ENCODE results near the gene MMS19. TPM values are rescaled to one million over a fixed set of nuclear protein-coding genes. Genes with fewer than 3 reads are reported as not detected.

The MMS19 gene
- total RNA-seq, 4 donors from 2014 or later = 56.1 to 70.0 (median 65.0) TPM

DNA sequence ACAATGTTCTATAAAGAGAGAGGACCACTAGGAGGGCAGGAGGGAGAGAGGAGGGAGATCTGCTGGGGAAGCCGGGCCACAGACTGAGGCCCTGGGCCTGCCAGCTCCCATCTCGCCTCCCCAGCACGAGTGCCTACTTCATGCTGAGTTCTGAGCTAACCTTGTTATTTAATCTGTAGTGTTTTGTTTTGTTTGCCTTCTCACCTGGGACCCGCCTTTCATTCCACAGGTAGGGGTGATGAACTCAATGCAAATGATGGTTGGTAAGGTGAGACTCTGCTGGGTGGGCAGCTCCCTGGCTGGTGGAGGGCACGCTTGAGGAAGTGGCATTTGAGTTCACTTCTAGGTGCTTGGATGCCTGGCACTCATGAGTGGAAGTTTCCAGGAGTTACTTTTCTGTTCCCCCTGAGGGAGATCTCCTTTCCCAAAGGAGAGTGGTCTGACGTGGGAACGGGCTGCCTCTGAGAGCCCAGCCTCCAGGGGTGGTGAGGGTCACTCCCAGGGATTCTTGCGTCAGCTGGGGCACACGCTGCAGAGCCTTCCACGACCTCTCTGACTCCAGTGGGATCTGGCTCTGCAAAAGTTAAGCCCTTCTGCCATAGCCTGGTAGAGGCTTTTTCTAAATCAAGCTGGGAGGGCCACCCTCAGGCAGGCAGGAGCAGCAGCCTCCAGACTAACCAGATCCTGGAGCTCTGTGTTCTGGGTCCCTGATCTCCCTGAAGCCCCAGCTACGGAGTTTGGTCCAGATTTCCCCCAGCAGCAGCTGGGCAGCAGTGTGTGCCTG, 22.9 kb upstream of the MMS19 start:
- no peaks in the 10 kb centered on the region for H3K36me3 ChIP-seq
- no peak overlapping the region for H3K4me3 ChIP-seq
- peak in 1 of 2 donors; percentile 20 for ATAC-seq
- peaks cover 28 to 37% of the 10 kb centered on the region in 2 donors for H3K4me1 ChIP-seq
- TF ChIP-seq POLR2A (IDR thresholded peaks at IDR 0.05) = no peak
- TF ChIP-seq, protein P1, sequence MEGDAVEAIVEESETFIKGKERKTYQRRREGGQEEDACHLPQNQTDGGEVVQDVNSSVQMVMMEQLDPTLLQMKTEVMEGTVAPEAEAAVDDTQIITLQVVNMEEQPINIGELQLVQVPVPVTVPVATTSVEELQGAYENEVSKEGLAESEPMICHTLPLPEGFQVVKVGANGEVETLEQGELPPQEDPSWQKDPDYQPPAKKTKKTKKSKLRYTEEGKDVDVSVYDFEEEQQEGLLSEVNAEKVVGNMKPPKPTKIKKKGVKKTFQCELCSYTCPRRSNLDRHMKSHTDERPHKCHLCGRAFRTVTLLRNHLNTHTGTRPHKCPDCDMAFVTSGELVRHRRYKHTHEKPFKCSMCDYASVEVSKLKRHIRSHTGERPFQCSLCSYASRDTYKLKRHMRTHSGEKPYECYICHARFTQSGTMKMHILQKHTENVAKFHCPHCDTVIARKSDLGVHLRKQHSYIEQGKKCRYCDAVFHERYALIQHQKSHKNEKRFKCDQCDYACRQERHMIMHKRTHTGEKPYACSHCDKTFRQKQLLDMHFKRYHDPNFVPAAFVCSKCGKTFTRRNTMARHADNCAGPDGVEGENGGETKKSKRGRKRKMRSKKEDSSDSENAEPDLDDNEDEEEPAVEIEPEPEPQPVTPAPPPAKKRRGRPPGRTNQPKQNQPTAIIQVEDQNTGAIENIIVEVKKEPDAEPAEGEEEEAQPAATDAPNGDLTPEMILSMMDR (IDR thresholded peaks at IDR 0.05 in 4 of 5, conservative IDR thresholded peaks at IDR 0.05 in 1 of 5) = no peak
- H3K27ac ChIP-seq = peak overlapping the region in 1 of 4 donors; percentile 4
- intact Hi-C loops (cut with DNase I; ENCODE audit: low total_unique reads) = no loop called here
- in situ Hi-C loops (cut with MboI; ENCODE audit: low sequenced_read_pairs in 4 of 4) = no loop called here
- H3K27me3 ChIP-seq = no peaks in the 10 kb centered on the region
- no peak for DNase-seq
- no peaks in the 10 kb centered on the region for H3K9me3 ChIP-seq

DNA sequence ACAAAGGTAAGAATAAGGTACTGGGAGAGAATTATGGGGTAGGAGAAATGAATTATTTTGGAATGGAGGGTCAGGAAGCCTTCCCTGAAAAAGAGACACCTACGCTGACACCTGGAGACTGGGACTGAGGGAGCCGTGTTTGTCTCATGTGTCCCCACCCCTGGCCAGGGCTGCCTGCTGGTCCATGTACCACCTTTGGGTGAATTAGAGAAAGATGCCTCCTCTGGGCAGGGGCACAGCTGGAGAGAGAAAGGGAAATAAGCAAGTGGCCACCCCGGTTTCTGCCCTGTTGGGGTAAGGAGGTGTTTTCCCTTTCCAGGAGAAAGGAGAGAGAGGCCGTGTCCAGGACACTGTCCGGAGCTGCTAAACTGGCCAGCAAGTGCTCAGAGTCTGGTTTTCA, 22.3 kb upstream of the MMS19 start:
- H3K4me1 ChIP-seq = peaks cover 34 to 39% of the 10 kb centered on the region in 2 donors
- H3K9me3 ChIP-seq = no peaks in the 10 kb centered on the region
- TF ChIP-seq POLR2A (IDR thresholded peaks at IDR 0.05) = no peak
- TF ChIP-seq, protein P1 (IDR thresholded peaks at IDR 0.05 in 4 of 5, conservative IDR thresholded peaks at IDR 0.05 in 1 of 5) = no peak
- intact Hi-C loops (cut with DNase I; ENCODE audit: low total_unique reads) = no loop called here
- in situ Hi-C loops (cut with MboI; ENCODE audit: low sequenced_read_pairs in 4 of 4) = no loop called here
- ATAC-seq = no peak
- no peak for DNase-seq
- H3K27me3 ChIP-seq = no peaks in the 10 kb centered on the region
- H3K4me3 ChIP-seq = no peak overlapping the region
- no peaks in the 10 kb centered on the region for H3K36me3 ChIP-seq
- H3K27ac ChIP-seq = no peak overlapping the region

DNA sequence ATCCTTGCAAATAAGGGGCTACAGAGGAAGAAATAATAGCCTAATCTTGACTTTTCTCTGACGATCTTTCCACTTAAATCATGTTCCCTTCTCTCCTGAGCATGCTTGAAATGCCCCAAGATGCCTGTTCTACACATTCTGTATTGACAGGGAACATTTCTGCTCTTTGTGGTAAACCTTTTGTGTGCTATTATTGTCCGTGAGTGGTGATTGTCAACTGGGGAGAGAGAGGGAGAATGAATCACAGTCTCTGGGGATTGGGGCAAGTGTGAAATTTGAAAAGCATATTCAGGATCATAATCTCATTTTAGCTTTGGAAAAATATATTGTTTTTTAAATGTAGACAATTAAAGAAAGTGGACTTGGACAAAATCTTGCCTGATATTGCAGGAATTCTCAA, 21.1 kb upstream of the MMS19 start:
- in situ Hi-C loops (cut with MboI; ENCODE audit: low sequenced_read_pairs in 4 of 4) (no loop called here), intact Hi-C loops (cut with DNase I; ENCODE audit: low total_unique reads) (no loop called here)
- no peak for ATAC-seq
- Histone ChIP-seq H3K27ac (peak overlapping the region in 1 of 4 donors; percentile 41), H3K27me3 (no peaks in the 10 kb centered on the region), H3K4me1 (peaks cover 39 to 50% of the 10 kb centered on the region in 2 donors), H3K4me3 (no peak overlapping the region), H3K9me3 (no peaks in the 10 kb centered on the region), H3K36me3 (no peaks in the 10 kb centered on the region)
- TF ChIP-seq, protein P1 (IDR thresholded peaks at IDR 0.05 in 4 of 5, conservative IDR thresholded peaks at IDR 0.05 in 1 of 5) = no peak
- TF ChIP-seq POLR2A (IDR thresholded peaks at IDR 0.05) = no peak
- no peak for DNase-seq

DNA sequence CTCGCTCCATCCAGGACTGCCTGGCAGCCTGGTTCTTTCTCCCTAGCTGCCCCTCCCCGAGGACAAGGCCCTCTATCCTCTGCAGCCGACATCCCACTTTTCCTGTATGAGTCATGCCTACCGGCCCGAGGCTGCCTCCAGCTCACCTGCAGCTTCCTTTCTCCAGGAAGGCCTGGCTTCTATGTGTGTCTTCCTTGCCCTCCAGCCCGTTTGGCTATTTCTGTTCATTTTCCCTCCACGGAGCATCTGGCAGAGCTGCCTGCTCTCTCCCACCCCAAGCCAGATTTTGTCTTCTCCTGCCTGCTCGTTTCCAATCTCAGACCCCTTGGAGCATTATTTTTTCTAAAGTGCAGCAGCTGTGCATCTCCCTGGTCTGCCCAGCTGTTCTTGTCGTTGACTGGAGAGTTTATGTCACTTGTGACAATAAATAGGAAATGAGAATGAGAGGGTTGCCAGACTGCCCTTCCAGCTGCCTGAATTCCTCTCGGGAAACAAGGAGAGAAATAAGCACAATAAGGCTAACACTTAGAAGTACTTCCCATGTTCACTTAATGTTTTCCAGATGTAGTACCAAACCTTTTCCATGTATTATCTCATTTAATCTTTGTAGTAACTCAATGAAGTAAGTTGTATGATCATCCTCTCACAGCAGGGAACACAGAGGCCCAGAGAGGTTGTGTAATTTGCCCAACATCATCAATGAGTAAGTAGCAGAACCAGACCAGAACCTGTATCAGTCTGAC, 20.2 kb upstream of the MMS19 start:
- no peak for TF ChIP-seq POLR2A (IDR thresholded peaks at IDR 0.05)
- TF ChIP-seq, protein P1 (IDR thresholded peaks at IDR 0.05 in 4 of 5, conservative IDR thresholded peaks at IDR 0.05 in 1 of 5) = no peak
- DNase-seq = no peak
- no peak for ATAC-seq
- in situ Hi-C loops (cut with MboI; ENCODE audit: low sequenced_read_pairs in 4 of 4) = no loop called here
- Histone ChIP-seq H3K27ac (peak overlapping the region; percentile 27 to 53 (median 40)), H3K4me3 (no peak overlapping the region), H3K9me3 (no peaks in the 10 kb centered on the region), H3K36me3 (no peaks in the 10 kb centered on the region), H3K27me3 (no peaks in the 10 kb centered on the region), H3K4me1 (peaks cover 47 to 54% of the 10 kb centered on the region in 2 donors)
- intact Hi-C loops (cut with DNase I; ENCODE audit: low total_unique reads) = no loop called here
